HG02884 (cell line): ENCODE measurements around the gene INSIG2.
A peak's percentile ranks its signal among the peaks of the same experiment; 100 is the strongest.

ENCODE experiments used
- ATAC-seq: cut with Tn5 transposase; IDR thresholded peaks from one replicate; pipeline ENCODE4 v1.9.1; 2021; ENCODE audit warnings: mild to moderate bottlenecking, moderate library complexity; ENCODE audit not compliant: unreplicated experiment

INSIG2 gene

GRCh38 chr2:118088051-118089024 is at the start of gene INSIG2:
Gene INSIG2, plus strand, starts transcription at chr2:118088471. Its CDS starts 8,086 bp downstream, at chr2:118096557.
- peak; percentile 92 for ATAC-seq

DNA sequence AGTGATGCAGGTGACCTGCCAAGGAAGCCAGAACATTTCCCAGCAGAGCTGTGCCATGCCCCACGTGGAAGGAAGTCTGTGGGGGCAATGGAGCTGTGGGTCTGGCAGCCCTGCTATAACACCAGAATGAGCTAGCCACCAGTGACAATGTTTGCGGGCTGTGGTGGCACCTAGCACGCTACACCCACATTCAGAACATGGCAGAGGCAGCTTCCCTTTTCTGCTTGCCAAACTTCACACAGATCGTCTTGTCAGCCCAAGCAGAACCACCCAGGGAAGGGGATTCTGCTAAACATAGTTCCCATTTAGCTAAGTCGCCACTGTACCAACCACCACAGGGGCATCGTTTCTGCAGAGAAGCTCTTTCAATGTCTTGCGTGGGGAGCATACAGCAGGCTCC is 47.4 kb upstream of the INSIG2 start:
- ATAC-seq, result no peak

DNA sequence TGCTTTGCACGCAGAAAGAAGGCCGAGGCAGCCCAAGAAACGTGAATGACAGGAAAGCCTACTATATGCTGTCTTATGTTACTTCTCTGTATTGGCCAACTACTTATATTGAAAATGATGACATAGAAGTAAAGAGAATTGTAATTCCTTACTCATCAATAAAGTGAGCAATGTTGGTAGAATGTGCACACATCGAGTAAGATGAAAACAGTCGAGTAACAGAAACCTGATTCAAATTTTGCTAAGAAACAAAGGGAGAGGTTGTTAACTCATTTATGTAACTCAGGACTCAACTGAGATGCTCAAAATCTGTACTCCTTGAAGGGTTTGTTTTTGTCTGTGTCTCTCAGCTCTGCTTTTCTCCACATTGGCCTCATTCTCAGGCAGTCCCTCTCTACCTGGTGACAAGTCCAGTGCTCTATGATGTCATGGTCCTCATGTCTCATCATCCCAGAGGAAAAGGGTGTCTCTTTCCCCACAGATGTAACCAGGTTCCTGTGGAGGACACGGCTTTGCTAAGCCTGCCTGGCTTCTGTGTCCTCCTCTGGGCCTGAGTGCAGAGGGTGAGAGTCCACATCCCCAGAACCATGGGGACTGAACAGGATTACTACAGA is 44.1 kb upstream of the INSIG2 start:
- no peak for ATAC-seq

DNA sequence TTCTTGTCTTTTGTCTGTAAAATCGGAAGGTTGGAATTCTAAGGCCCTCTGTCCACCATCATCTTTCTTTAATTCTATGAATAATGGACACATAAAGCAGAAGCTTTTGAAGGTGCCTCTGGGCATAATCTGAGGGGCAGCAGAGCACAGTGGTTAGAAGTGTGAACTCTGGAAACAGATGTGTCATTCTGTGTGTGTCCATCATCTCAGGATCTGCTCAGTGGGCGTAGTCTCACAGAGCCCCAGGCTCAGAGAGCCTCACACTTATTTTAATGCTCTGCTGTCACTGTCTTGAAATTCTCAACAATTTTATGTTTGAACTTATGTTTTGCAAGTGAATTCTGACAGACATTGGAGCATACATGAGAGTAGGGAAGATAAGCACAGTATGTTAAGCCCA is 43.4 kb upstream of the INSIG2 start:
- no peak for ATAC-seq

DNA sequence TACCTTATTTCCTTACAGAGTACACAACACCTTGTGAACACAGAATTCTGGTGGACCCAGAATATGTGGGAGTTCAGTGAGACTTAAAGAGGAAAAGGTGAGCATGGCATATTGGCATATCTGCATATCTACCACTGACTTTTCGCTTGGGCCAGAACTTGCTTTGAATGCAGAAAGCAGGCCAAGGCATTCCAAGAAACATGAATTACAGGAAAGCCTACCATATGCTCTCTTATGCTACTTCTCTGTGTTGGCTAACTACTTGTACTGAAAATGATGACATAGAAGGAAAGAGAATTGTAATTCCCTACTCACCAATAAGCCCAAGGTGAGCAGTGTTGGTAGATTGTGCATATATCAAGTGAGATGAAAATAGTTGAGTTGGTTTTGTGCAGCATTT is 43.0 kb upstream of the INSIG2 start:
- no peak for ATAC-seq

- ATAC-seq, result no peak
These were observed 41.5 kb upstream of the INSIG2 start for GRCh38 chr2:118046634-118047210.

- no peak for ATAC-seq
These were observed 40.9 kb upstream of the INSIG2 start for GRCh38 chr2:118047380-118047826.

DNA sequence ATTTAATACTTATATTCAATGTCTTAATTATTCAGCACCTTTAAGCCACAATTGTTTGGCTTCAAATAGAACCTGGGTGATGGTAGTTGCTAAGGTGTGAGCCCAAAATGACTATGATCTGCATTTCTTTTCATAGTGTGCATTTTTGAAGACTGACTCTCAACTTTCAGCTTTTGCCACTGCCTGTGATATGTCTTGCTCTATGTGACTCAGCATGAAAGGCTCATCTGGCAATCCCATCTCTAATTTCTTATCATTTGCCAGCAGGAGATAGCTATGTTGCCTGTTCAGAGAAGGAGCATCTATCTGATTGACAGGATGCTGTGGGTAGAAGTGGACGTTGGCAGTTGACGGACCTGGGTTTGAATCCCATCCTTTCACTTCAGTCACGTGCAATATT is 39.9 kb upstream of the INSIG2 start:
- ATAC-seq, result no peak

- ATAC-seq, result peak; percentile 27
These were observed 39.0 kb upstream of the INSIG2 start for GRCh38 chr2:118049140-118049815.

DNA sequence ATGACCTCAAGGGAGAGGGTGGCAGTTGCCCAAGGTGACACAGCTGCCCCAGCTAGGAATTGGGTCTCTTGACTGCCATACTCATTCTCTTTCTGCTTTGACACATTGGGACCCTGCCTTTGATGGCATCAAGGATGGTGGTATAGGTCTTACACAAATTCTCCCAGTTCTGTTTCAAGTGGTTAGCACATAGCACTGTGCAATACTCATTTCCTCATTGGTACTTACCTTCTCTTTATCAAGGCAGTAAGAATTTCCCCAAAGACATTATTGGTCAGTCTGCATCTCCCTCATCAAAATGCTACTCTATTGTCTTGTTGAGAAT is 38.5 kb upstream of the INSIG2 start:
- ATAC-seq, result peak; percentile 56

DNA sequence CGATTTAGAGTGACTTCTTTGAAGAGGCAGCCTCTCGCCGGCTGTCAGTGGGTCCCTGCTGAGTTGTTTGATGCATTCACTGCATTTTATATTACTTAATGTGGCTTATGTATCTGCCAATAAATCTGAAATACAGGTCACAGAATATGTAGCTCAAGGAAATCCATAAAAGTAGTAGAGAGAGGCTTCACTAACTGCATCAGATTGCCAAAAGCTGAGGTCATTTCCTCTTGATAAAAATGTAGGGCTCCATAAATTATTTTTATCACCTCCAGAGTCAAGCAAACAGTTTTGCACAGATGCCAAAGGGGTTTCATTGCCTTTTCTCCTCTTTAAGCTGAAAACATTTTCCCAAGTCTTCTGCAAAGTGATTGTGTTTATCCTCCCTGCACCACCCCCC is 37.9 kb upstream of the INSIG2 start:
- ATAC-seq, result no peak

DNA sequence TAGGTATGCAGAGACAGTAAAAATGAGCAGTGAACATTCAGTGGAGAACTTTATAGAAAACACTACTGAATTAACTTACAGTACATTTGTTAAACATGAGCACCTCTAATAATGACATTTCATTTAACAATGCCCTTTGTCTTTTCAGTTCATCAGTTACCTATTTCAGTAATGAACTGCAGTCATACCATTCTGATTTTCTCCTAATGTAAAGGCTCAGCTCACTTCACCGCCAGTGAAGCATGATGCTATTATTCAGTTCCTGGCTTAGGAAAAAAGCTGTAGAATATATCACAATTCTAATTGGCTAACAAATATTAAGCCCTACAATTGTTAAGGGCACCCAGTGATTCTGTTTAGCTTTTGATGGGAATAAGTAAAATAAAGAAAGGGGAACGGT is 37.3 kb upstream of the INSIG2 start:
- ATAC-seq, result no peak

DNA sequence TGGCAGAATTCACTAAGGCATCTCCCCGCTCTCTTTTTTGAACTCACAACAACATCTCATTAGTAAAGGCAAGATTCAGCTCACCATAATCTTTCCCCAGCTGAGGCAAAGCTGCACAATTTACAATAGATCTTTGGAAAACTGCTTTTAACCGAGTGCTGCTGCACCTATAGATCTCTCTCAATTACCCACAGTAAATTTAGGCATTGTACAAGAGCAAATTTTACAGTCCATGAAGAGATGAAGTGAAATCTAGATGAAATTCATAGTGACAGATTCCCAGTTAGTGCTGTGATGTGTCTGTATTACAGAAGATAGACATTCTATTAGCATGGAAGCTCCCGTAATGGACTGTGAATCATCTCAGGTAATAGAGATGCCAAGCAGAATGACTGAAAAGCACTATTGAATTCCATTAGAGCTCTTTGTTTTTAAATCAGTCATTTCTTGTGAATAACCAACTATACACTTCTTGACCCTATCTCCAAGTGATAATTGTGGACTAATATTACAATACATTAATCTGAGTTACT is 36.4 kb upstream of the INSIG2 start:
- ATAC-seq, result no peak

GRCh38 chr2:118052474-118052873 is 35.8 kb upstream of the INSIG2 start:
- no peak for ATAC-seq

DNA sequence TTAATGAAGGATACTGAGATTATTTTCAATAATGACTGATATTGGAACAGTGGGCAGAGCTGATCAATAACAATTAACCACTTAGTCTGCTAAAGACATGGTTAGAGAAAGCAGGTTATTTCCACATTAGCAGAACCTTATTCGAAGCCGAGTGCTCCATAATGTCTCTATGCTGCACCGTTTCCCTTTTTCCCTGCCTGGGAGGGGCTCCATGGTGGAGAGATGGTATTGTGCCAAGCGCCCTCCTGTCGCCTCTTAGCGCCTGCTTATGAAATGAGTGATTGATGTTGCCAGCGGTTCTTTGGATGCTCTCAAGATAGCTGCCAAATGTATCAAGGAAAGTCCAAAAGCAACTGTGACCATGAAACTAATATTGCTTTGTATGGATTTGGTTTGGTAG is 34.6 kb upstream of the INSIG2 start:
- ATAC-seq, result no peak

DNA sequence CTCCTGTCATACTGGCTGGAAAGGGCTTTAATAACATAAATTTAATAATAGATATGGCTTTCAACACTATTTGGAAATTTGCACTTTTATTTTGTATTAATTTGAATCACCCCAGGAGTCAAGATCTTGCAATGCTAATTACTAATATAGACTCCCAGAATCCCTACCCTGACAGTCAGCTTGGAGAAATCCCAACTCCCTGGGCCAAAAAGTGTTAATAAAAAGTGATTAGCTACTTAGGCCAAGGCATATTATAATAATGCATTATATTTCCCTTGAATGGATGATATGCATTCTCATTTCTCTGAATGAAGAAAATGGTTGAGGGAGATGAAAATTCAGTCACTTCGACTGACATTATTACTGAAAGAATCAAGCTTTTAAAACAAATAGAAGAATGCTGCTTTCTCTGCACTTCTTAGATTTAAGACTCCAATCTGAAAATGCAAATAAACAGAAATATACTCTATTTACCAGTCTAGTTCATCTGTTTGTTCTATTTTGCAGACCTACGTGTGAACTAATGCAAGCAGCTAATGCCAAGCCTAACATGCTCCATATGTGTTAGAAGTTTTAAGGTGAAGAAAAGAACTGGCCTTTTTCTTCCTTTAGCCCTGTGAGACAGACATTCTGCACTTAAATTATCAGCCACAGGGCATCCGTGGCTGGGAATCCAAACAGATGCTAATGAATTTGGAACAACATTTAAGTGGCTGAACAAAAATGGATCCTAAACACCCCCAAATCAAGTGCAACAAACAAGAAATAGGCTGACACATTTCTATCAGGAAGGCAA is 33.9 kb upstream of the INSIG2 start:
- ATAC-seq, result no peak

GRCh38 chr2:118055512-118056164 is 32.6 kb upstream of the INSIG2 start:
- ATAC-seq, result peak; percentile 80

DNA sequence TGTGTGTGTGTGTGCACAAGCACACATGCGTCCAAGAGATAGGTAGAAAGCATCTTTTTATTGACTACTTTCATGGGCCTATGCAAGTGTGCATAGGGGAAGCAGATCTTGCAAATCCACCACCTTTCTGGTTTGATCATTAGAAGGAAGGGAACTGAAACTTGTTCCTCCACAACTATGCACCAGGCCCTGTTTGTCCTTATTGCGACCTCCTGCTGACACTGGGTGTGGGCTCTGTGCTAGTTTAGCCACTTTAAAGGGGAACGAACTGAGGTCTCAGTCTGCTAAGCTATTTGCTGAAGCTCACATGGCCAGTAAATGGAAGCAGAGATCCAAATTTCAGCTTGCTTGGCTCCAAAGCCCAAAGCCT is 32.1 kb upstream of the INSIG2 start:
- peak; percentile 85 for ATAC-seq

DNA sequence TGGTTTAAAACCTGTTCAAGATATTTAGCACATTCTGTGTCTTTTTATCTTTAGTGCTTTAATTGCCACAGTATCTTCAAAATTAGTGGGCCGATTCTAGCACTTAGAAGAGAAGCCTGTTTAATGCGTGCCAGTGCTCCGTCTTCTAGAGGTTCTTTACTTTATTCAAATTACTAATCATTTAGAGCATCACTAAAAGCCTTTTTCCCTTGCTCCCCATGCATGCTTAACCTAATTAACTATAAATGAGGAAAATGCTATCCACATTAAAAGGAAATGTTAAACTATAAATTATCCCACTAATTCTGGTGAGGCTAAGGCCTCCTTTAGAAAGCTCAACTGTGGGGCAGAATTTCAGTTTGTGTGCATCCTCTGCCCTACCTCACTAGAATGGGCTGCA is 31.5 kb upstream of the INSIG2 start:
- ATAC-seq, result no peak

- ATAC-seq, result no peak
These were observed 29.3 kb upstream of the INSIG2 start for GRCh38 chr2:118058951-118059350.
